SU-DHL-6 (cell line): ENCODE results near the gene AVEN.

Experiments
- H2AFZ ChIP-seq: fragments of 200-600 bp; sonication (generic); 2 replicates; pipeline ENCODE4 v1.6.1; 2014; ENCODE audit warnings: low read depth, mild to moderate bottlenecking, moderate library complexity, mixed read lengths, antibody characterized with exemption, low read length; ENCODE audit not compliant: severe bottlenecking
- H3F3A ChIP-seq: fragments of 200-600 bp; shearing (Covaris generic); 2 replicates; pipeline ENCODE4 v1.6.0; 2016; ENCODE audit warnings: antibody characterized with exemption, mild to moderate bottlenecking; ENCODE audit not compliant: insufficient read depth
- H3K27ac ChIP-seq: fragments of 200-600 bp; sonication (generic); 2 replicates; pipeline ENCODE4 v1.5.1; 2016; ENCODE audit warnings: low read depth, mild to moderate bottlenecking, low read length, moderate library complexity, mixed read lengths
- H3K27me3 ChIP-seq: fragments of 200-600 bp; sonication (generic), shearing (Covaris generic); 2 replicates; pipeline ENCODE4 v1.6.0; 2014; ENCODE audit warnings: mild to moderate bottlenecking, low read length
- H3K36me3 ChIP-seq: fragments of 200-600 bp; sonication (generic); 2 replicates; pipeline ENCODE4 v1.6.1; 2014; ENCODE audit warnings: mild to moderate bottlenecking, low read length, mixed read lengths
- H3K4me2 ChIP-seq: fragments of 300-600, 200-600 bp; shearing (Covaris generic), sonication (generic); 2 replicates; pipeline ENCODE4 v1.6.0; 2014; ENCODE audit warnings: low read length, low read depth, mild to moderate bottlenecking; ENCODE audit not compliant: poor library complexity, severe bottlenecking
- H3K4me3 ChIP-seq: fragments of 200-600 bp; sonication (generic); 2 replicates; pipeline ENCODE4 v1.5.1; 2014; ENCODE audit warnings: antibody characterized with exemption, low read length, mild to moderate bottlenecking, mixed read lengths; ENCODE audit not compliant: insufficient read depth, poor library complexity, severe bottlenecking
- H3K79me2 ChIP-seq: fragments of 200-600 bp; sonication (generic); 2 replicates; pipeline ENCODE4 v1.6.1; 2014; ENCODE audit warnings: mild to moderate bottlenecking, low read length, moderate library complexity; ENCODE audit not compliant: insufficient read depth
- H3K9ac ChIP-seq: fragments of 200-600 bp; sonication (generic); 2 replicates; pipeline ENCODE4 v1.7.0; 2014; ENCODE audit warnings: mild to moderate bottlenecking, low read length
- H3K9me2 ChIP-seq: fragments of 200-600 bp; sonication (generic); replicated peaks from 2 replicates; pipeline ENCODE4 v1.6.1; 2014; ENCODE audit warnings: low read length; ENCODE audit not compliant: insufficient read depth
- H3K9me3 ChIP-seq: fragments of 200-600 bp; sonication (generic); 2 replicates; pipeline ENCODE4 v1.6.1; 2014; ENCODE audit warnings: low read length, mixed read lengths; ENCODE audit not compliant: insufficient read depth
- H4K20me1 ChIP-seq: fragments of 200-600 bp; sonication (generic); 2 replicates; pipeline ENCODE4 v1.6.1; 2014; ENCODE audit warnings: low read depth, mild to moderate bottlenecking, antibody characterized with exemption, low read length, moderate library complexity, mixed read lengths
- EZH2phosphoT487 ChIP-seq: fragments of 200-600 bp; sonication (generic), shearing (Covaris generic); conservative IDR thresholded peaks from 2 replicates; pipeline ENCODE4 v1.6.1; 2018; ENCODE audit warnings: mild to moderate bottlenecking, antibody characterized with exemption, low read length, moderate library complexity, mixed read lengths
- TF ChIP-seq, protein P1 (sequence below): fragments of 200-600 bp; sonication (generic); IDR thresholded peaks from one replicate; pipeline ENCODE4 v1.5.1; 2017; ENCODE audit warnings: antibody characterized with exemption, mild to moderate bottlenecking, low read length, moderate library complexity; ENCODE audit not compliant: insufficient read depth, poor library complexity, severe bottlenecking

AVEN gene

DNA sequence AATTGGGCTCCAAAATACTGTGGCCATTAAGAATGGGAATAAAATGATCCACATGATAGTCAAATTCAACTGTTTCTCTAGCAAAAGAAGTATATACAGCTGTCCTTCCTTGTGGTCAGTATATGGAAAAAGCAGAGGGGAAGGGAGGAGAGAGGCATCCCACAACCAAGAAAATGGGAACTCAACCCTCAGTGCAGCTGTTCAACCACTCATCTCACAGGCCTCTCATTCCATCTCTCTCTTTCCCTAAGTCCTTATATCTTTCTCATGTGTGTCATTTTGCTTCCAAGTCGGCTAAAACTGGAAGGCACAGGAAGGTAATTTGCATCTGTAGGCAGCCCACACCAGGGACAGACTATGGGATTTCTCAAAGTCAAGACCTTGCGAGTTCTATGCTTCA, 27.5 kb downstream of the AVEN start:
- H3K9me3 ChIP-seq: no peaks in the 10 kb centered on the region
- H3K27me3 ChIP-seq: no peaks in the 10 kb centered on the region
- H3F3A ChIP-seq: no peaks in the 10 kb centered on the region
- H3K4me3 ChIP-seq: no peak overlapping the region
- H2AFZ ChIP-seq: no peak overlapping the region
- H3K4me2 ChIP-seq: no peak overlapping the region
- H4K20me1 ChIP-seq: no peaks in the 10 kb centered on the region
- H3K9ac ChIP-seq: no peak overlapping the region
- TF ChIP-seq EZH2phosphoT487: no peak
- TF ChIP-seq, protein P1, sequence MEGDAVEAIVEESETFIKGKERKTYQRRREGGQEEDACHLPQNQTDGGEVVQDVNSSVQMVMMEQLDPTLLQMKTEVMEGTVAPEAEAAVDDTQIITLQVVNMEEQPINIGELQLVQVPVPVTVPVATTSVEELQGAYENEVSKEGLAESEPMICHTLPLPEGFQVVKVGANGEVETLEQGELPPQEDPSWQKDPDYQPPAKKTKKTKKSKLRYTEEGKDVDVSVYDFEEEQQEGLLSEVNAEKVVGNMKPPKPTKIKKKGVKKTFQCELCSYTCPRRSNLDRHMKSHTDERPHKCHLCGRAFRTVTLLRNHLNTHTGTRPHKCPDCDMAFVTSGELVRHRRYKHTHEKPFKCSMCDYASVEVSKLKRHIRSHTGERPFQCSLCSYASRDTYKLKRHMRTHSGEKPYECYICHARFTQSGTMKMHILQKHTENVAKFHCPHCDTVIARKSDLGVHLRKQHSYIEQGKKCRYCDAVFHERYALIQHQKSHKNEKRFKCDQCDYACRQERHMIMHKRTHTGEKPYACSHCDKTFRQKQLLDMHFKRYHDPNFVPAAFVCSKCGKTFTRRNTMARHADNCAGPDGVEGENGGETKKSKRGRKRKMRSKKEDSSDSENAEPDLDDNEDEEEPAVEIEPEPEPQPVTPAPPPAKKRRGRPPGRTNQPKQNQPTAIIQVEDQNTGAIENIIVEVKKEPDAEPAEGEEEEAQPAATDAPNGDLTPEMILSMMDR: no peak
- H3K27ac ChIP-seq: no peak overlapping the region
- no peaks in the 10 kb centered on the region for H3K9me2 ChIP-seq
- no peaks in the 10 kb centered on the region for H3K79me2 ChIP-seq
- no peaks in the 10 kb centered on the region for H3K36me3 ChIP-seq

DNA sequence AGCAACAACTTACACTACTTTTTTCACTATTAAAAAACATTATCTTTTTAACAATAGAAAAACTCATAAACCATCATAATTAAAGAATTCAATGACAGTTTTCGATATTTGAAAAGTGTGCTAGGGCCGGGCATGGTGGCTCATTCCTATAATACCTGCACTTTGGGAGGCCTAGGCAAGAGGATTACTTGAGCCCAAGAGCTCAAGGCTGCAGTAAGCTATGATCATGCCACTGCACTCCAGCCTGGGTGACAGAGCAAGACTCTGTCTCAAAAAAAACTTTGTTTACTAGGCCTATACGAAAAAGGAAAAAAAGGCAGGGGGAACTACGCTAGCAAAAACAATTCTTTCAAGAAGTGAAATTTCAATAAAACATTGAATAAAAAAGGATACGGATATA, 28.1 kb downstream of the AVEN start:
- no peak for TF ChIP-seq EZH2phosphoT487
- TF ChIP-seq, protein P1: no peak
- Histone ChIP-seq H2AFZ (no peak overlapping the region), H3K9ac (no peak overlapping the region), H3K79me2 (no peaks in the 10 kb centered on the region), H3K27me3 (no peaks in the 10 kb centered on the region), H3K9me2 (no peaks in the 10 kb centered on the region), H3K36me3 (no peaks in the 10 kb centered on the region), H3F3A (no peaks in the 10 kb centered on the region), H3K4me3 (no peak overlapping the region), H3K4me2 (no peak overlapping the region), H4K20me1 (no peaks in the 10 kb centered on the region), H3K9me3 (no peaks in the 10 kb centered on the region), H3K27ac (no peak overlapping the region)

DNA sequence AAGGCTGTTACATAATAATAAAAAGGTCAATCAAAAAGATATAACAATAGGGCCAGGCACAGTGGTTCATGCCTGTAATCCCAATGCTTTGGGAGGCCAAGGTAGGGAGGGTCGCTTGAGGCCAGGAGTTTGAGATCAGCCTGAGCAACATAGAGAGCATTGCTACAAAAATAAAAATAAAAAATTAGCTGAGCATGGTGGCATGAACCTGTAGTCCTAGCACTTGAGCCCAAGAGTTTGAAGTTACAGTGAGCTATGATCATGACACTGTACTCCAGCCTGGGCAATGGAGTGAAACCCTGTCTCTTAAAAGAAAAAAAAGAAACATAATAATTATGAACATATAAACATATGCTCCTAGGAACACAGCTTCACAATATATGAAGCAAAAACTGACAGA, 29.3 kb downstream of the AVEN start:
- Histone ChIP-seq H3K9ac (no peak overlapping the region), H3K36me3 (no peaks in the 10 kb centered on the region), H3K79me2 (no peaks in the 10 kb centered on the region), H3K4me3 (no peak overlapping the region), H3K4me2 (no peak overlapping the region), H3K27ac (no peak overlapping the region), H4K20me1 (0 out of 2 replicates have a peak, but pooled peaks cover 5% of the 10 kb centered on the region), H3K27me3 (no peaks in the 10 kb centered on the region), H3K9me2 (no peaks in the 10 kb centered on the region), H3K9me3 (no peaks in the 10 kb centered on the region), H3F3A (no peaks in the 10 kb centered on the region), H2AFZ (no peak overlapping the region)
- TF ChIP-seq, protein P1: no peak
- no peak for TF ChIP-seq EZH2phosphoT487
